GM10266 (cell line): ENCODE data around the gene LINGO1.

Experiments used
- DNase-seq: peaks from one replicate; pipeline ENCODE4 v3.0.0; 2012; ENCODE audit errors: extremely low spot score
- TF ChIP-seq, protein P1 (sequence below): IDR thresholded peaks from 2 replicates; pipeline ENCODE4 v1.5.1; 2012; ENCODE audit warnings: mild to moderate bottlenecking, low read depth; ENCODE audit not compliant: control insufficient read depth, insufficient read depth; ENCODE audit errors: missing control alignments

The LINGO1 gene

DNA sequence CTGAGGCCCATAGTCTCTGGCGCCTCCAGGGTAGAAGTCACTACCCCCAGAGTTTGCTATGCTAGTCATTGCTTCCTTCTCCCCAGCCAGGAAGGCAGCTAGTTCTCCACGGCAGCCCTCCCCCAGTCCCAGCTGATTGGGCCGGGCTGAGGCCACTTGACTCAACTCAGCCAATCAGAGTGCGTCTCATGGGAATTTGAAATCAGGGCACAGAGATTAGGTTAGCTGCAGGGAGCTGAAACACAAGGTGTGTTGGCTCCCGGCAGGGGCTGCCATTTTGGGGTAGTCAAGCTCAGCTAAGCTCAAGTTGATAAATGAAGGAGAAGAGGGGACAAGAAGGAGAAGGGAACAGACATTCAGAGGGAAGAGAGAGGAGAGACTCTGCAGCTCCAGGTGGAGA lies 32.8 kb downstream of the LINGO1 start:
- no peak for DNase-seq
- TF ChIP-seq, protein P1, sequence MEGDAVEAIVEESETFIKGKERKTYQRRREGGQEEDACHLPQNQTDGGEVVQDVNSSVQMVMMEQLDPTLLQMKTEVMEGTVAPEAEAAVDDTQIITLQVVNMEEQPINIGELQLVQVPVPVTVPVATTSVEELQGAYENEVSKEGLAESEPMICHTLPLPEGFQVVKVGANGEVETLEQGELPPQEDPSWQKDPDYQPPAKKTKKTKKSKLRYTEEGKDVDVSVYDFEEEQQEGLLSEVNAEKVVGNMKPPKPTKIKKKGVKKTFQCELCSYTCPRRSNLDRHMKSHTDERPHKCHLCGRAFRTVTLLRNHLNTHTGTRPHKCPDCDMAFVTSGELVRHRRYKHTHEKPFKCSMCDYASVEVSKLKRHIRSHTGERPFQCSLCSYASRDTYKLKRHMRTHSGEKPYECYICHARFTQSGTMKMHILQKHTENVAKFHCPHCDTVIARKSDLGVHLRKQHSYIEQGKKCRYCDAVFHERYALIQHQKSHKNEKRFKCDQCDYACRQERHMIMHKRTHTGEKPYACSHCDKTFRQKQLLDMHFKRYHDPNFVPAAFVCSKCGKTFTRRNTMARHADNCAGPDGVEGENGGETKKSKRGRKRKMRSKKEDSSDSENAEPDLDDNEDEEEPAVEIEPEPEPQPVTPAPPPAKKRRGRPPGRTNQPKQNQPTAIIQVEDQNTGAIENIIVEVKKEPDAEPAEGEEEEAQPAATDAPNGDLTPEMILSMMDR: no peak

DNA sequence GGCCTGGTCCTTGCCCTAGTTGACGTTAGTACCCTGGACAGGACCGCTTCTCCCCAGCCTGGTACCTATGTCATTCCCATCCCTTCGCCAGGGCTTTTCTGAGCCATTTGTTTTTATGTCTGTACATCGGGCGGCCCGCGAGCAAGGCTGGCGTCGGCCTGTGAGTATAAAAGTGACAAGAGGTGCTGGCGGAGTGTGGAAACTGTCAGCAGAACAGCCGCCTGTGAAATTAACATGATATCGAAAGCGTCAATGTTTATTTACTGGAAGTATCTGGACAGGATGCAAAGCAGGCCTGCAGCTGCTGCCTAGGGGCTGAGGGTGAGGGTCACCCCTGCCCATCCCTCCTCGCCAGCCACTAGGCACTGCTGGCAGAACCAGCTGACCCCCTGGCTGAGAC lies 33.4 kb downstream of the LINGO1 start:
- DNase-seq: no peak
- TF ChIP-seq, protein P1: no peak

DNA sequence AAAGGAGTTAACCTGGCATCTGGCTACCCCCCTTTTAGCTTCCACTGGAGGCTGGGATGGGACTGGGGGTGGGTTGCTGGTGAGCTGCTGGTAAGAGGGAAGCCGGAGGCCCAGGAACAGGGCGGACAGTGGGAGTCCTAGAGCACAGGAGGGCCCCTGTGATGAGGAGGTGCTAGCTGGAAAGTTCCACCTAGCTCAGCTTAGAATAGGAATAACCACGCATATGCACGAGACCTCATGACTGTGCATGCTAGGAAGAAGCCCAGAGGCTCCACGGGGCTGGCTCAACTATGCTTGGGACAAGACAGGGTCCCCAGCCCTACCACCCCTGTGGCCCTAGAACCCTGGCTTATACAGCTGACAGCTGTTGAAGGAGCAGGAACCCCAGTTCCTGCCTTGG lies 34.1 kb downstream of the LINGO1 start:
- TF ChIP-seq, protein P1: no peak
- DNase-seq: no peak

DNA sequence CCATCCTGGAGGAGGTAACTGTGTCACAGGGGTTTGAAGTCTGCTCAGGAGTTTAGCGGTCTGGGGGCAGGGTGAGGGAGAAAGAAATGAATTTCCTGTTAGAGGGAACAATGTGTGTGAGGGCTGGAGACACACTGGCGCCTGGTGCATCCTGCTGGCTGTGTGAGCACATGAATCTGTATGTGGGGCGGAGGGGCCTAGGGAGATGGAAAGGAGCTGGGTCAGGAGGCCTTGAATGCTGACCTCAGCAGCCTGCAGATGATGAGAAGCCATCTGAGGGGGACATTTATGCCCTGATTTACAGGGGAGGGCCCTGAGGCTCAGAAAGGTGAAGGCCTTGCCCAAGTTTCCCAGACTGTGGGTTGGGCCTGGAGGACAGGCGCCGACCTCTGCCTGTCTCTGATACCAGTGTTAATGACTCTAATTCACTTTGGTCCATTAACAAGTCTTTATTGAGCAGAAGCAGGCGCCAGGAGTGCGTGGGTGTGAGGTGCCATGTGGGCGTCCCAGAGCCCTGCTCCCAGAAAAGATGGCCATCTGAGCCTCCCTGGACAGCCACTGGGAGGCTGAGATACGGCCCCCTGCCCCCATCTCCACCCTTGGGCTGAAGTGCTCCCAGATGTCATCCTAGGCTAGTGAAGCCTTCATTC lies 34.8 kb downstream of the LINGO1 start:
- TF ChIP-seq, protein P1: no peak
- DNase-seq: no peak

DNA sequence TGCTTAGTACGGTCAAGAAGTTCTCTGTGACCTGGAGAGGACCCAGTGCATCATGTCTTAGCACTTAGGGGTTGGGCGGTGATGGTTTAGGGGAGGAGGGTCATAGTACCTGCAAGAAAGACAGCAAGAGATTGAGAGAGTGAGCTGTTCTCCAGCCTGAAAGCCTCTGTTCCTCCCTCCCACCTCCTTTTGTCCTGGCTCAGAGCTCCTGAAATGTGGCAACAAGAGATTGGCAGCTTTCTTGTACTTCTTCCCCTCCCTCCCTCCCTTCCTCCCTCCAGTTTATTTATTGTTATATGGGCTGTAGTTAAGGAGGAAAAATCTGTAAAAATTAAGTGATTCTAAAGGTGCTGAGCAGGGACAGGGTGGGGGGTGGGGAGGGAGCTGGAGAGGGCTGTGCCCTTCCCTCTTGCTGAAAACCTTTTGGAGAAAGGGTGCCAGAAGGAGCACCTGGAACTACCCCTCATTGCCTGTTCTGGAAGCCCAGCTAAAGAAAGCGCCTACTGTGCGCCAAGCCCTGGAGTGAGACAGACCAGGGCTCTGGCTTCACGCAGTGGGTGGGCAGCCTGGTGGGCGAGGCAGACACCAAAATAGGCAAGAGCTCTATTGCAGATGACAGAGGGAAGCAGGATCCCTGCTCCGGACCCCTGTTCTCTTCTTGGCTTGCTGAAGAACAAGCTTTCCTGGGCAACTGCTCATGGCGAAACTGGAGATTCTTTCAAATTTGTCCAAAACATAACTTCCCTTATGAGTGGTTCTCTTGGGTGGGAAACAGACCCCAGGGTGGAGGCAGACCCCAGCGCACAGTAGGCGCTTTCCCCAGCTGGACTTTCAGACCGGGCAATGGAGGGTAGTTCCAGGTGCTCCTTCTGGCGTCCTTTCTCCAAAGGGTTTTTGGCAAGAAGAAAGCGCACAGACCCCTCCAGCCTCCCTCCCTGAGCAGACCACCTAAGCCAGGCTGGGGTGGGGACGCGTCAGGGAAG lies 35.6 kb downstream of the LINGO1 start:
- TF ChIP-seq, protein P1: no peak
- no peak for DNase-seq

DNA sequence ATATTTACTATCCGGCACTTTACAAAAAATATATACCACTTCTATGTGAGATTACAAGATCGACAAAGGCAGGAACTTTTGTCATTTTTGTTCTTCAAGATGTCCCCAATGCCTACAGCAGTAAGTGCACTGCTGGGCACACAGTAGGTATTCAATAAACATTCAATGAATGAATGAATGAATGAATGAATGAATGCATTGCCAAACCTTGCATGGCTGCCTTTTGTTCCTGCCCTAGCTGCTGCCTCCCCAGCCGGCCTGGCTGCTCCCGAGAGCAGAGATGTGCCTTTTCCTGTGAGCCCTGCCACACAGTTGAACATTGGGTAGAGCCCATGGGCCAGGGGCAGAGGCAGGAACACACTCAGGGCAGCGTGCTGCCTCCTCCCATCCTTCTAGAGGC lies 37.5 kb downstream of the LINGO1 start:
- DNase-seq: no peak
- TF ChIP-seq, protein P1: no peak

DNA sequence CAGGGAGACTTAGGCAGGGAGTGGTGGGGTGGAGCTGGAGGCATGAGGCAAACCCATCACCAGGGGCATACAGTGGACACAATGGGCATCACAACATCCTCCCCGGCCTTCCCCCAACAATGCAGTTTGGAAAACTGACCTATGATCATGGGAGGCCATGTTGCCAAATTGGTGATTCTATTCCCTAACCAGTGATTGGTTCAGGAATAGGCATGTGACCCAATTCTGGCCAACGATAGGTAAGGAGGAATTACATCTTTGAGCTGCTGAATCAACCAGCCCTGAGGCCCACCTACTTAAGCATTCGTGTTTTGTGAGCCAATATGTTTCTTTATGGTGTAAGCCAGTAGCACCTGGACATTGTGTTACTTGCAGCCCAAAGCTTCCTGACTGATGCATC lies 40.0 kb downstream of the LINGO1 start:
- no peak for DNase-seq
- TF ChIP-seq, protein P1: no peak
